Measurements from ENCODE around the gene AVPI1. TPM values are rescaled to one million over a fixed set of nuclear protein-coding genes. Genes with fewer than 3 reads are reported as not detected.
A peak's percentile ranks its signal among the peaks of the same experiment; 100 is the strongest.

Gene AVPI1
- total and polyA plus RNA-seq, 2 of the 13 experiments (the other 11 are each of a cell fraction or from before 2014, with no cell fraction given): 39.8 to 61.2 TPM

DNA sequence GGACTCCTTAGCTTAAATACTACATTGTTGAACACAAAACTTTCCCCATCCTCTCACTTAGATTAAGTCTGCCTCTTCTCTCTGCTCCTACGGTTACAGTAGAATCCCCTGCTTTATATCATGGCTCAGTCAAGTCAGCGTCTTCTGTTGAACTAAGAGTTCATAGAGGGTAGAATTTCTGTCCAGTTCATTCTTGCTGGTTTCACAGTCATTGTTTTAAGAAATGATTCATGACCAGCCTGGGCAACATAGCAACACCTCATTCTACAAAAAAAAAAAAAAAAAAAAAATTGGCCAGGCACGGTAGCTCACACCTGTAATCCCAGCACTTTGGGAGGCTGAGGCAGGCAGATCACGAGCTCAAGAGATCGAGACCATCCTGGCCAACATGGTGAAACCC lies 46.2 kb upstream of the AVPI1 start (continued):
- TF ChIP-seq IRF2 (CRISPR knock-in tag; IDR thresholded peaks at IDR 0.05) (no peak), ZNF33B (CRISPR knock-in tag; IDR thresholded peaks at IDR 0.05) (no peak), REL (CRISPR knock-in tag; conservative IDR thresholded peaks at IDR 0.05) (no peak), ZNF350 (CRISPR knock-in tag; IDR thresholded peaks at IDR 0.05; ENCODE audit: borderline replicate concordance, low read depth) (no peak), CC2D1A (CRISPR knock-in tag; IDR thresholded peaks at IDR 0.05) (no peak)

DNA sequence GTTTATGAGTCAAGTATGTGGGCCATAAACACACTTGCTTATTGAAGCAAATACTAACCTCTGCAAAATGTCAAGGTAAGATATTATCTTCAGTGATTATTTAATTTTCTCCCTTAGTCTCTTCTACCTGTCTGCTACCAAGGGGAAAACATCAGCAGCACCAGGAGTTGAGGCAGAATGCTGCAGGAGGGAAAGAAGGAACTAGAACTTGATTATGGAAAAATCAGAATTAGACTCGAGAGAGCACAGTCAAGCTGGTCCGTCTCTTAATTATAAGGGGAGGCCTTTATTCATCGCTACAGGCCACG lies 45.0 kb upstream of the AVPI1 start:
- H3K4me1 ChIP-seq (ENCODE audit: insufficient read depth, low read length): peaks cover 10% of the 10 kb centered on the region
- ChIA-PET CTCF (ENCODE audit: low intra/inter-chr PET ratio, low total read pairs) (interaction anchor here (0.8 to 2.9 kb wide), 6 partner anchors 22 to 160 kb away, joined by 3 to 40 read pairs (median 12); partner anchors contain the start of gene ANKRD2), POLR2A (no interaction called here)
- H3K27ac ChIP-seq (ENCODE audit: extremely low read length, insufficient read depth, low read length): no peak overlapping the region
- H3K79me2 ChIP-seq (ENCODE audit: insufficient read depth, low read length): no peaks in the 10 kb centered on the region
- H3K4me2 ChIP-seq (ENCODE audit: low read depth, low read length): no peak overlapping the region
- 62% methylated on average over 4 of the region's 4 CpGs for WGBS (ENCODE audit: low lambda C conversion rate)
- H3K9me3 ChIP-seq (ENCODE audit: low read length): no peaks in the 10 kb centered on the region
- BruUV-seq (replicated peaks): no TSS peak
- intact Hi-C loops (cut with micrococcal nuclease; ENCODE audit: unreplicated experiment) (no loop called here), in situ Hi-C loops (cut with HindIII; ENCODE audit: extremely low pct_ligation_motif_present, low pct_unique_long_range_greater_than_20kb) (loop anchor here (5.0 kb wide), 1 partner anchor 55 kb away; no protein-coding TSS in a partner anchor)
- FAIRE-seq: no peak
- DNase-seq (ENCODE audit: low spot score): no peak
- TF ChIP-seq RXRB (CRISPR knock-in tag; IDR thresholded peaks at IDR 0.05; ENCODE audit: borderline replicate concordance) (0 out of 2 replicates have a peak, but pooled peaks have one; percentile 9), POGK (CRISPR knock-in tag; conservative IDR thresholded peaks at IDR 0.05) (no peak), FOXK1 (CRISPR knock-in tag; IDR thresholded peaks at IDR 0.05; ENCODE audit: borderline replicate concordance, low read depth) (0 out of 2 replicates have a peak, but pooled peaks have one; percentile 0)
- no peaks in the 10 kb centered on the region for H3K36me3 ChIP-seq (replicated peaks in 1 of 2; ENCODE audit: control insufficient read depth in 1 of 2, insufficient read depth in 2 of 2, low read length in 2 of 2)
- ATAC-seq: no peak
- no peak overlapping the region for H2AFZ ChIP-seq (ENCODE audit: low read length)
- H3K9ac ChIP-seq (ENCODE audit: insufficient read depth, low read depth, low read length): no peak overlapping the region
- H3K4me3 ChIP-seq (replicated peaks in 1 of 3; ENCODE audit: insufficient read depth in 1 of 3, low read depth in 2 of 3, low read length in 3 of 3): no peak overlapping the region
- H4K20me1 ChIP-seq (ENCODE audit: insufficient read depth, low read length): no peaks in the 10 kb centered on the region
- peaks cover 0 to 10% of the 10 kb centered on the region in 2 experiments; a peak in 2 of 5 replicates for H3K27me3 ChIP-seq (ENCODE audit: control insufficient read depth in 1 of 2, insufficient read depth in 2 of 2, low read length in 2 of 2)

Measured in HepG2 (cell line).